Measurements from ENCODE around the gene SPAG17. TPM values are rescaled to one million over a fixed set of nuclear protein-coding genes. Genes with fewer than 3 reads are reported as not detected.

SPAG17 gene
- polyA plus RNA-seq, 1 donor: 1.7 TPM

GRCh38 chr1:118160806-118161205 lies 24.2 kb downstream of the SPAG17 start:
- DNase-seq: no peak

DNA sequence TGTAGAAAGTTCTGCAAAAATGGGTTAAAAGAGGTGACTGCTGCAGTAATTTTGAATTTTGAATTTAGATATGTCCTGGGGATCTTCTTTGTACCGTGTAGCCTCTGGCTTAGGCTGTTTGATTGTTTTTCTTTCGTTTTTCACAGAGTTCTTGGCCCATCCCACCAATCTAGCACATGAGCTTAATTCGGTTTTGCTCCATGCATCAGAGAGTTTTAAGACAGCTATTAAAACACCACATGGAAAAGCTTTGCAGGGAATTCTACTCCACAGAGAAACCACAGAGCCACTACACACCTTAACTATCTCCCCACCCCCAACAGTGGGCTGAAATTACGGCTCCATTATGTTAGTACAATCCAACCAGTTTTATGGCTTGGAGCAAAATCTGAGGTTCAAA lies 25.5 kb downstream of the SPAG17 start:
- no peak for DNase-seq

GRCh38 chr1:118158924-118159323 lies 26.1 kb downstream of the SPAG17 start:
- no peak for DNase-seq

- DNase-seq: no peak
Measured at GRCh38 chr1:118157506-118157905, 27.5 kb downstream of the SPAG17 start.

DNA sequence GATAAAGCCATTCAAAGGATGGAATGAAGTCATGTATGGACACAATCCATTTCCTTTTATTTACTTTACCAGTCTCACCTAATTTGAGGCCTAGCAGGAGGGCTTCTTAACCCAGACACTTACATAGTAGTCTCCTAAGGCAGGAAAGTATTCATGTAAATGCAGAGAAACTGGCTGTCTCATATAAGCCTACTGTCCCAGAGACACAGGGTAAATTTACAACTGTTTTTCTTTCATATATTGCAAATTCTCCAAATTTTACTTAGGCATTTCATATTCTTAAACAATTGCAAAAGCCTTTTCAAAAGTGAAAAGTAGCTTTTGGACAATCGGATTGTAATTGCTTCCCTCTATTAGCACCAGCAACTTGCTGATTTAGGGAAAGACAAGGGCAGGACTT lies 29.9 kb downstream of the SPAG17 start:
- no peak for DNase-seq

GRCh38 chr1:118154220-118154619 lies 30.8 kb downstream of the SPAG17 start:
- peak; percentile 31 for DNase-seq

- peak; percentile 83 for DNase-seq
Measured at GRCh38 chr1:118151312-118151937, 33.6 kb downstream of the SPAG17 start.

GRCh38 chr1:118149799-118150198 lies 35.2 kb downstream of the SPAG17 start:
- no peak for DNase-seq

DNA sequence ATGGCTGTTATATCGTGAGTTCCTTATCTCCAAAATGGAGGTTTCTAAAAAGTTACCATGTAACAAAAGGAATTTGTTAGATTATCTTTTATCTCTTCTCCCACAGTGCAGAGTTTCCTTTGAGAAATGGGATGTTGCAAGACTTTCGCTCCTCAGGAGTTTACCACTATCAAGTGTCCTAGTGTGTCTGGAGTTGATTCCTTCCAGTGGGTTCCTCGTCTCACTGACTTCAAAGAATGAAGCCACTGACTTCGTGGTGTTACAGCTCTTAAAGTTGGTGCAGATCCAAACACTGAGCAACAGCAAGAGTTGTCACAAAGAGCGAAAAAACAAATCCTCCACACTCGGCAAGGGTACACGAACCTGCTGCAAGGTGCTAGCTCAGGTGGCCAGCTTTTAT lies 37.0 kb downstream of the SPAG17 start:
- no peak for DNase-seq

DNA sequence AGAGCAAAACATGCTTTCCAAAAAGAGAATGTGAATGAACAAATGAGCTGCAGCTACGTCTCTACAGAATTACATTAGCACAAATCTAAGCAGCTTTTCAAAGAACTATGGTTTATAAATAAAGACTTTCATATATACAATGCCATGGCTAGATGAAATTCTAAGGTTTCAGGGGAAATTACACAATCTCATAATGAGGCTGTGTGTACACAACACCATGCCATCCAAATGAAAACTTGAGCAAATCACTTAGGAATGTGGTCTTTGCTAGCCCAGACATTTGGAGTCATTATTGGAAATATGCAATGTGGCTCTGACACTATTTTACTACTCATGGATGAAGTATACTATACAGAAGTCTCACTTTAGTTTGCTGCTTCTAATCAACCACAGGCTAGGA lies 37.5 kb downstream of the SPAG17 start:
- peak; percentile 19 for DNase-seq

GRCh38 chr1:118145721-118146120 lies 39.3 kb downstream of the SPAG17 start:
- DNase-seq: no peak

DNA sequence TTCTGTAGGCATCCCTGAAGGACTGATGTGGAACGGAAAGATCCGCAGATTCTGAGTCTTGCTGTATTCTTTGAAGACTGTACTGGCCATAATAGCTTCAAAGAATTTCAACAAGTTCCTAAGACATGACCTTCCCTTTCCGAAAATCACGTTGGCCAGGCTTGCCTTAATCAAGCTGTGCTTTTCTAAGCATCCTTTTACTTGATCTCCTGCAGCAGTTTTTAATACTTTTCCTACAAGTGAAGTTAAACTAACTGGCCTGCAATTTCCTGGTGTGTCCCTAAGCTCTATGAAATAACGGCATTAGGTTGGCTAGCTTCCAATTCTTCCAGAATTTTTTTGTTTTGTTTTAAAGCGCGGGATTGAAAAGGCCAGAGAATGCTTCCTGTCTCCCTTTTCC lies 40.3 kb downstream of the SPAG17 start:
- peak; percentile 74 for DNase-seq

DNA sequence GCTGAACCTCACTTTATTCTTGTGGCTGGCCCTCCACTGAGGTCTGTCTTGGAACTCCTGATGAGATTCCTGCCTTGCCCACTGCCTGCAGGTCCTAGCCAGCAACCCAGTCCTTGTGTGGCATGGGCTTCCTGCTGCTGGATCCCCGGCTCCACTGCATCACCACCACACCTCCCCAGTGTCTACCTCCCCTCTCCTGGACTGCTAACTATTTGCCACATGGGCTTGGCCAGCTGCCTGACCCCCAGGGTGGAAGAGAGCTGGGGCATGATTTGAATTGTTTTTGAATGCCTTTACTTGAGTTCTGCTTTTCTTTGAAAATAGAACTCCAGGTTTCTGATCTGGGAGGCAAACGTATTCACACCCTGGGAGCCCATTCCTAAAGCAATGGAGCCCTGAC lies 41.2 kb downstream of the SPAG17 start:
- DNase-seq: no peak

DNA sequence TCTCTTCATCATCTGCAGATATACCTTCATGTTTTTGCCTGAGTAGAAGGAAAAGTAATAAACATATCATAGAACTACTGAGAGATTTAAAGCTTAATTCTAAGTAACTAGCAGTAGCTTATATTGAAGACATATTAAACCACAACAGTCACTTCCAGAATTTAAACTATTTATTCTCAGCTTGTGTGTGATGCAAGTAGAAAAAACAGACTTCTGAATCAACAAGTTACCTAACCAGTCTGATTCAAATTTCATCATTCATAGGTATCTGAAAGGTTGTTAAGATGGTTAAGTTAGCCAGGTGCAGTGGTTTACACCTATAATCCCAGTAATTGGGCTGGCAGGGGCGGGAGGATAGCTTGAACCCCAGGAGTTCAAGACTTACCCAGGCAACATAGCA lies 41.9 kb downstream of the SPAG17 start:
- DNase-seq: no peak

DNA sequence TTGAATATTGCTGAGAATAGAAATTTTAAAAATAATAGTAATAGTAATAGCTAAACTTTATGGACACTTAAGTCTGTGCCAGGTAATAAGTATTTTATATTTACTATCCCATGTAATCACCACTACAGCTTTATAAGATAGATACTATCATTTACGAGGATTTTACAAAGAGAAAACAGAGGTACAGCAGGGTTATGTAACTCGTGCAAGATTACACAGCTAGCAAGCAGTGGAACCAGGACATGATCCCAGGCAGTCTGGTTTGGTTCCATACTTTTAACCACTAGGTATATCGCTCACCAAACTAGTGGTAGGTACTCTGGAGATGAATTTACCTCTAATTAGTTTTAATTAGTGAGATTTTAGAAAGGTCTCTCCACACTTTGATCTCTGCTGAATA lies 42.5 kb downstream of the SPAG17 start:
- DNase-seq: no peak

DNA sequence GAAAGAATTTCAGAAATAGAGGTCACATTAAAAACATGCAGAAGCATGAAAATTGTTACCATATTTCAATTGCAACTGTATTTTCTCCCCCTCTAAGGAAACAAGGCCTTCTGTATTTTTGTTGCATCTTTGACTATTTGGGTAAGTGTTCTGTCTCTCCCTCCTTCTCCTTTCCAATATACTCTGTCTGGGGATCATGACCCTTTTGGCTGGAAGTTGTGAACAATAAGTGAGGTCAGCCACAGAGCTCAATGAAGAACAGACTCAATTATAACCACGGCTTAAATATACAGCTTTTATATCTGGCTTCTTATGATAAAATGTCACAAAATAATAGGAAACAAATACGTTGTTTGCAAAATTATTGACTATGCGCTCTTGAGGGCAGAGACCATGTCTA lies 47.1 kb downstream of the SPAG17 start:
- DNase-seq: no peak

DNA sequence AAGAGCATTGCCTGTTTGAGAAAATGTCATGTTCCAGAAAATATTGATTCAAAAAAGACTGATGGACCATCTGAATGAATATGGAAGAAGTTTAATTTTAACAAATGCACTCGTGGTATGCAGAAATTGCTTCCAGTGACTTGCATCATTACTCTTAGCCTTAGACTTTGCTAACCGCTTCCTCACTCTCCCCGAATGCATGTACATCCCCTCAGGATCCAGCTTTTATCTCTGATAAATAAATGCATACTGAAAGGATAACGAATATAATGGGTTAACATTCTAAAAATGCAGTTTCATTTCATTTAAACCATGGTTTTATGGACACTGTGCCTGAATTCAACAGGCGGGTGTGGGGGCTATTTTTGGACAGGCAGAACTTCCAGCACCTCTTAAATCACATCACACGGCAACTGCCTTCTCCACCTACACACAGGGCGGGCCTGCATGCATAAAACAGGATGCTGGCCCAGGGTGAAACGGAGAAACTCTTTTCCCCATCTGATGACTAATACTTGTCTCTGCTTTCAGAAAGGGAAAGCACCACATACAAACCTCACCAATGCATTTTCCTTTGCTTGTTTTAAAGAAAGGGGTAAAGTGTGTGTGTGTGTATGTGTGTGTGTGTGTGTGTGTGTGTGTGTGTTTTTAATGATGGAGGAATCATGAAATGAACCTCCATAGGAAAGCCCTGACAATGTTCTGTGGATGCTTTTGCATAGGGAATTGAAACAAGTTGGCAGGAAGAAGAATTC lies 48.7 kb downstream of the SPAG17 start:
- peak; percentile 64 for DNase-seq

GRCh38 chr1:118132000-118132399 lies 53.0 kb downstream of the SPAG17 start:
- DNase-seq: no peak

- DNase-seq: no peak
Measured at GRCh38 chr1:118128761-118129160, 56.3 kb downstream of the SPAG17 start.

GRCh38 chr1:118124064-118124463 lies 61.0 kb downstream of the SPAG17 start:
- DNase-seq: no peak

DNA sequence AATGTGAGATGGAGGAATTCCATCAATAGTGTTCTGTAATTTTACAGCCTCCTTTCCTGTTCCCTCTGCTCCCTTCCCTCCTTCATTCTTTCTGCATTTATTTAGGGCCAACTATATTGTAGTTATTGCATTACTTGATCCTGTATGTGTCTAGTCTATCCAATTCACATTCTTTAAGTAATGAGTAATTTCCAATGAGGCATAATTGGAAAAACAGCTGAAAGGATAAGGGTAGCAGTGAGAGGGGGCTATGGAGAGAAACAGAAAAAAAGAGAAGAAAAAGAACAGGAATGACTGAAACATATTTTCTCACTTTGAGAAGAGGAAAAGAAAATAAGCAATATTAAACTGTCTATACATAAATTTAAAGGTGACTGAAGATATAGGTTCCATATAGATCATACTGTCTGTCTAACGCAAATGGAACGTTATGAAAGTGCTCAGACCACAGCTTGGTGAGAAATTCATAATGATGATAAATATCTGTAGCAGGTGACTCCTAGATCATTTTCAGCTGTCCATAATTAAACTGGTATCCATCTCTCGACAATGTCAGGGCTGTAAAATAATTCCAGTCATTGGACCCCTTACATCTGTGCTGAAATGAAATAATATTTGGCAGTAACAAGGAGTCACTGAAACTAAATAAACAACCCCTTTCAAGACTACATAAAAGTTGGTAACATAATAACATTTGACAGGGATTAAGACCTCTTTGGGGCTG lies 61.8 kb downstream of the SPAG17 start:
- no peak for DNase-seq

GRCh38 chr1:118122234-118123004 lies 62.6 kb downstream of the SPAG17 start:
- DNase-seq: no peak

GRCh38 chr1:118118873-118119463 lies 66.1 kb downstream of the SPAG17 start:
- DNase-seq: no peak

Data from hindlimb muscle (tissue), 1 donor.